DMS79 treated with DMSO at 0.1 percent for 48 hours (cell line): ENCODE measurements around the gene SLC6A7.

Source experiments
- DNase-seq: peaks from one replicate; lab custom pipeline; 2025; lab: John Stamatoyannopoulos, UW

SLC6A7 gene

GRCh38 chr5:150192462-150192861, 2.6 kb downstream of the SLC6A7 start:
- DNase-seq = no peak

- DNase-seq = no peak
Measured at GRCh38 chr5:150195736-150196485, 6.0 kb downstream of the SLC6A7 start.

GRCh38 chr5:150196514-150196913, 6.7 kb downstream of the SLC6A7 start:
- no peak for DNase-seq

GRCh38 chr5:150196986-150197385, 7.1 kb downstream of the SLC6A7 start:
- DNase-seq = no peak

GRCh38 chr5:150197476-150197875, 7.6 kb downstream of the SLC6A7 start:
- DNase-seq = no peak

- no peak for DNase-seq
Measured at GRCh38 chr5:150202501-150202900, 12.6 kb downstream of the SLC6A7 start.

GRCh38 chr5:150203832-150204589, 14.1 kb downstream of the SLC6A7 start:
- DNase-seq = no peak

GRCh38 chr5:150204590-150204960, 14.7 kb downstream of the SLC6A7 start:
- no peak for DNase-seq

GRCh38 chr5:150206098-150206778, 16.4 kb downstream of the SLC6A7 start:
- DNase-seq = no peak

- DNase-seq = no peak
Measured at GRCh38 chr5:150206779-150207115, 16.9 kb downstream of the SLC6A7 start.

GRCh38 chr5:150208187-150209098, 18.6 kb downstream of the SLC6A7 start:
- no peak for DNase-seq

- no peak for DNase-seq
Measured at GRCh38 chr5:150209099-150209635, 19.3 kb downstream of the SLC6A7 start.

GRCh38 chr5:150210644-150211043, 20.8 kb downstream of the SLC6A7 start:
- DNase-seq = no peak

- no peak for DNase-seq
Measured at GRCh38 chr5:150211156-150212030, 21.5 kb downstream of the SLC6A7 start.

- no peak for DNase-seq
Measured at GRCh38 chr5:150213530-150213929, 23.7 kb downstream of the SLC6A7 start.

- no peak for DNase-seq
Measured at GRCh38 chr5:150214289-150214688, 24.4 kb downstream of the SLC6A7 start.

- DNase-seq = no peak
Measured at GRCh38 chr5:150215979-150216944, 26.4 kb downstream of the SLC6A7 start.

GRCh38 chr5:150217038-150217437, 27.2 kb downstream of the SLC6A7 start:
- no peak for DNase-seq

GRCh38 chr5:150217873-150218692, 28.2 kb downstream of the SLC6A7 start:
- DNase-seq = peak; percentile 2
